Fibroblast of villous mesenchyme (primary cell): ENCODE measurements around the gene PDE4D. TPM values are rescaled to one million over a fixed set of nuclear protein-coding genes. Genes with fewer than 3 reads are reported as not detected.
"Not testable (repeated sequence)": the region's sequence is repeated elsewhere in the genome, so short reads cannot be mapped to it uniquely, and the experiment has no call there.

Source experiments
- DNase-seq: peaks from one replicate; pipeline ENCODE4 v3.0.0-alpha.2; 2010; ENCODE audit warnings: low read depth
- H3K4me3 ChIP-seq: 2 replicates; pipeline ENCODE4 v1.5.1; 2011; ENCODE audit warnings: low read depth, mild to moderate bottlenecking, low read length
- total RNA-seq: library from RNA; depleted of rRNA; stranded (reverse); fragments of >200 nt; gene quantifications from 2 replicates; pipeline ENCODE4 v1.2.3, GENCODE V29; 2012
- TF ChIP-seq, protein P1 (sequence below): IDR thresholded peaks from 2 replicates; pipeline ENCODE4 v1.5.1; 2012; ENCODE audit warnings: low read depth, mild to moderate bottlenecking, low read length; ENCODE audit not compliant: insufficient read depth

Gene PDE4D
- total RNA-seq, 1 donor, result 6.0 TPM

- TF ChIP-seq, protein P1, sequence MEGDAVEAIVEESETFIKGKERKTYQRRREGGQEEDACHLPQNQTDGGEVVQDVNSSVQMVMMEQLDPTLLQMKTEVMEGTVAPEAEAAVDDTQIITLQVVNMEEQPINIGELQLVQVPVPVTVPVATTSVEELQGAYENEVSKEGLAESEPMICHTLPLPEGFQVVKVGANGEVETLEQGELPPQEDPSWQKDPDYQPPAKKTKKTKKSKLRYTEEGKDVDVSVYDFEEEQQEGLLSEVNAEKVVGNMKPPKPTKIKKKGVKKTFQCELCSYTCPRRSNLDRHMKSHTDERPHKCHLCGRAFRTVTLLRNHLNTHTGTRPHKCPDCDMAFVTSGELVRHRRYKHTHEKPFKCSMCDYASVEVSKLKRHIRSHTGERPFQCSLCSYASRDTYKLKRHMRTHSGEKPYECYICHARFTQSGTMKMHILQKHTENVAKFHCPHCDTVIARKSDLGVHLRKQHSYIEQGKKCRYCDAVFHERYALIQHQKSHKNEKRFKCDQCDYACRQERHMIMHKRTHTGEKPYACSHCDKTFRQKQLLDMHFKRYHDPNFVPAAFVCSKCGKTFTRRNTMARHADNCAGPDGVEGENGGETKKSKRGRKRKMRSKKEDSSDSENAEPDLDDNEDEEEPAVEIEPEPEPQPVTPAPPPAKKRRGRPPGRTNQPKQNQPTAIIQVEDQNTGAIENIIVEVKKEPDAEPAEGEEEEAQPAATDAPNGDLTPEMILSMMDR, result no peak
- peak; percentile 62 for DNase-seq
- H3K4me3 ChIP-seq, result no peak overlapping the region
These were observed 104.3 kb downstream of the PDE4D start for GRCh38 chr5:59789197-59789596.

DNA sequence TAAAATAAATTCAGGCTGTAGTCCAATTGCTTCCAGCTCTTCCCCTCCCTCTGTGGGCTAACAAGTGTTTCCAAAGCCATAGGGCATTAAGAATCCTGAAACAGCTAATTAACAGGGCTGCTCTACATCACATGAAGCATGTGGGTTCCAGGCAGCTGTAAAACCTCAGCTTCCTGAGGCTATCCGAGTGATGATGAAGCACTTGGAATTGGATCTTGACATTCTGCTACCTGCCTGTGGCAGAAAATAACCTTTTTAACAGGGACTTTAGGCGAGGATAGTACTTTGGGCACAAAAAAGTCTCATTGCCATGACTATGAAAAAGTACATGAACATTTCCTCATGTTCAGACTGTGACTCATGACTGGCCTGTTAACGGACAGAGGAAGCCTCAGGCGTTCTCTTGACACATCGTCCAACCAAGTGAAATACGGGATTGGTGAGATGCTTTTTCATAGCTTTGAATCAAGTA lies 107.2 kb downstream of the PDE4D start:
- peak; percentile 82 for DNase-seq
- TF ChIP-seq, protein P1, result no peak
- no peak overlapping the region for H3K4me3 ChIP-seq

- no peak overlapping the region for H3K4me3 ChIP-seq
- TF ChIP-seq, protein P1, result no peak
- no peak for DNase-seq
These were observed 107.7 kb downstream of the PDE4D start for GRCh38 chr5:59785676-59786333.

GRCh38 chr5:59784708-59785107 lies 108.8 kb downstream of the PDE4D start:
- DNase-seq, H3K4me3 ChIP-seq: not testable (repeated sequence)

GRCh38 chr5:59783264-59783663 lies 110.3 kb downstream of the PDE4D start:
- TF ChIP-seq, protein P1, result no peak
- H3K4me3 ChIP-seq, result no peak overlapping the region
- DNase-seq, result no peak

- no peak overlapping the region for H3K4me3 ChIP-seq
- TF ChIP-seq, protein P1, result no peak
- DNase-seq, result no peak
These were observed 110.7 kb downstream of the PDE4D start for GRCh38 chr5:59782856-59783255.

- TF ChIP-seq, protein P1, result no peak
- DNase-seq, result no peak
- no peak overlapping the region for H3K4me3 ChIP-seq
These were observed 114.1 kb downstream of the PDE4D start for GRCh38 chr5:59779453-59779852.
